ENCODE measurements around the gene PVRIG. TPM values are rescaled to one million over a fixed set of nuclear protein-coding genes. Genes with fewer than 3 reads are reported as not detected.
"Not testable (repeated sequence)": the region's sequence is repeated elsewhere in the genome, so short reads cannot be mapped to it uniquely, and the experiment has no call there.

The PVRIG gene
- total RNA-seq, 1 donor from 2014 or later = not detected

- Histone ChIP-seq H3K27me3 (ENCODE audit: control insufficient read depth, insufficient read depth, low read length) (peaks cover 2% of the 10 kb centered on the region), H3K36me3 (ENCODE audit: control insufficient read depth, insufficient read depth, low read length) (no peaks in the 10 kb centered on the region), H3K4me3 (ENCODE audit: low read depth, low read length) (no peak overlapping the region)
- TF ChIP-seq CTCF (IDR thresholded peaks at IDR 0.05; ENCODE audit: insufficient read depth, low read length, poor library complexity, severe bottlenecking) = no peak
- no peak for DNase-seq (ENCODE audit: low read depth)
Measured at GRCh38 chr7:100195222-100195621, 24.5 kb upstream of the PVRIG start.

GRCh38 chr7:100195901-100196322, 23.8 kb upstream of the PVRIG start:
- H3K4me3 ChIP-seq (ENCODE audit: low read depth, low read length); H3K27me3 ChIP-seq (ENCODE audit: control insufficient read depth, insufficient read depth, low read length); DNase-seq (ENCODE audit: low read depth): not testable (repeated sequence)

GRCh38 chr7:100198266-100198665, 21.5 kb upstream of the PVRIG start:
- H3K36me3 ChIP-seq (ENCODE audit: control insufficient read depth, insufficient read depth, low read length) = no peaks in the 10 kb centered on the region
- H3K4me3 ChIP-seq (ENCODE audit: low read depth, low read length) = no peak overlapping the region
- H3K27me3 ChIP-seq (ENCODE audit: control insufficient read depth, insufficient read depth, low read length) = peaks cover 19% of the 10 kb centered on the region
- TF ChIP-seq CTCF (IDR thresholded peaks at IDR 0.05; ENCODE audit: insufficient read depth, low read length, poor library complexity, severe bottlenecking) = no peak
- DNase-seq (ENCODE audit: low read depth) = no peak

More at GRCh38 chr7:100195901-100196322, 23.8 kb upstream of the PVRIG start:
- H3K36me3 ChIP-seq (ENCODE audit: control insufficient read depth, insufficient read depth, low read length) = not testable (repeated sequence)

- no peak for TF ChIP-seq CTCF (IDR thresholded peaks at IDR 0.05; ENCODE audit: insufficient read depth, low read length, poor library complexity, severe bottlenecking)
- peaks cover 22% of the 10 kb centered on the region for H3K27me3 ChIP-seq (ENCODE audit: control insufficient read depth, insufficient read depth, low read length)
- no peaks in the 10 kb centered on the region for H3K36me3 ChIP-seq (ENCODE audit: control insufficient read depth, insufficient read depth, low read length)
- no peak for DNase-seq (ENCODE audit: low read depth)
- no peak overlapping the region for H3K4me3 ChIP-seq (ENCODE audit: low read depth, low read length)
Measured at GRCh38 chr7:100200693-100201092, 19.1 kb upstream of the PVRIG start.

GRCh38 chr7:100204454-100204853, 15.3 kb upstream of the PVRIG start:
- no peaks in the 10 kb centered on the region for H3K36me3 ChIP-seq (ENCODE audit: control insufficient read depth, insufficient read depth, low read length)
- no peak overlapping the region for H3K4me3 ChIP-seq (ENCODE audit: low read depth, low read length)
- no peak for DNase-seq (ENCODE audit: low read depth)
- TF ChIP-seq CTCF (IDR thresholded peaks at IDR 0.05; ENCODE audit: insufficient read depth, low read length, poor library complexity, severe bottlenecking) = no peak
- peaks cover 28% of the 10 kb centered on the region for H3K27me3 ChIP-seq (ENCODE audit: control insufficient read depth, insufficient read depth, low read length)

GRCh38 chr7:100208911-100209408, 10.8 kb upstream of the PVRIG start:
- H3K27me3 ChIP-seq (ENCODE audit: control insufficient read depth, insufficient read depth, low read length) = peaks cover 16% of the 10 kb centered on the region
- H3K4me3 ChIP-seq (ENCODE audit: low read depth, low read length) = no peak overlapping the region
- H3K36me3 ChIP-seq (ENCODE audit: control insufficient read depth, insufficient read depth, low read length) = no peaks in the 10 kb centered on the region
- no peak for TF ChIP-seq CTCF (IDR thresholded peaks at IDR 0.05; ENCODE audit: insufficient read depth, low read length, poor library complexity, severe bottlenecking)
- no peak for DNase-seq (ENCODE audit: low read depth)

All from kidney epithelial cell (primary cell).